GM23248 (cell line): ENCODE results near the gene ZNF222. TPM values are rescaled to one million over a fixed set of nuclear protein-coding genes. Genes with fewer than 3 reads are reported as not detected.
A peak's percentile ranks its signal among the peaks of the same experiment; 100 is the strongest.

ENCODE experiments used
- DNase-seq: peaks from one replicate; pipeline ENCODE4 v3.0.0-alpha.2; 2015
- H2AFZ ChIP-seq: fragments of 200-600 bp; sonication (generic); 2 replicates; pipeline ENCODE4 v1.6.1; 2016; ENCODE audit warnings: antibody characterized with exemption
- H3F3A ChIP-seq: fragments of 200-600 bp; sonication (generic); 2 replicates; pipeline ENCODE4 v1.6.1; 2016; ENCODE audit warnings: mild to moderate bottlenecking, antibody characterized with exemption, mixed run types; ENCODE audit not compliant: insufficient read depth
- H3K27ac ChIP-seq: fragments of 200-600 bp; sonication (generic); 2 replicates; pipeline ENCODE4 v1.5.1; 2016; ENCODE audit warnings: mild to moderate bottlenecking
- H3K27me3 ChIP-seq: fragments of 200-600 bp; sonication (generic); replicated peaks from 2 replicates; pipeline ENCODE4 v1.6.1; 2016; ENCODE audit warnings: mild to moderate bottlenecking; ENCODE audit not compliant: insufficient read depth
- H3K36me3 ChIP-seq: fragments of 200-600 bp; sonication (generic); 2 replicates; pipeline ENCODE4 v1.6.1; 2016; ENCODE audit warnings: low read depth, mild to moderate bottlenecking
- H3K4me1 ChIP-seq: fragments of 200-600 bp; sonication (generic); 2 replicates; pipeline ENCODE4 v1.6.1; 2016; ENCODE audit warnings: mild to moderate bottlenecking; ENCODE audit not compliant: insufficient read depth
- H3K4me2 ChIP-seq: fragments of 200-600 bp; sonication (generic); one replicate; pipeline ENCODE4 v1.6.1; 2016; ENCODE audit warnings: mild to moderate bottlenecking; ENCODE audit not compliant: unreplicated experiment
- H3K4me3 ChIP-seq: fragments of 200-600 bp; sonication (generic); 2 replicates; pipeline ENCODE4 v1.5.1; 2016; ENCODE audit warnings: mild to moderate bottlenecking
- H3K79me2 ChIP-seq: fragments of 200-600 bp; sonication (generic); 2 replicates; pipeline ENCODE4 v1.6.1; 2016; ENCODE audit warnings: mild to moderate bottlenecking; ENCODE audit not compliant: insufficient read depth
- H3K9ac ChIP-seq: fragments of 200-600 bp; sonication (generic); 2 replicates; pipeline ENCODE4 v1.6.1; 2016; ENCODE audit warnings: mild to moderate bottlenecking
- H3K9me2 ChIP-seq: fragments of 200-600 bp; sonication (generic); 2 replicates; pipeline ENCODE4 v1.6.1; 2016; ENCODE audit warnings: mixed run types, mild to moderate bottlenecking, moderate library complexity; ENCODE audit not compliant: insufficient read depth
- H3K9me3 ChIP-seq: fragments of 200-600 bp; sonication (generic); one replicate; pipeline ENCODE4 v1.6.1; 2017; ENCODE audit warnings: low read depth
- H4K20me1 ChIP-seq: fragments of 200-600 bp; sonication (generic); 2 replicates; pipeline ENCODE4 v1.6.0; 2016; ENCODE audit not compliant: insufficient read depth
- EZH2 ChIP-seq: fragments of 200-600 bp; sonication (generic); IDR thresholded peaks from 2 replicates; pipeline ENCODE4 v1.6.1; 2018; ENCODE audit warnings: antibody characterized with exemption, mild to moderate bottlenecking; ENCODE audit not compliant: insufficient read depth, poor library complexity, severe bottlenecking
- EZH2phosphoT487 ChIP-seq: fragments of 200-600 bp; sonication (generic); IDR thresholded peaks from 2 replicates; pipeline ENCODE4 v1.6.1; 2018; ENCODE audit warnings: antibody characterized with exemption, moderate library complexity, mild to moderate bottlenecking, low read depth; ENCODE audit not compliant: insufficient read depth
- WGBS, 2 experiments: methylation state at CpG; one replicate each; pipeline ENCODE4 v1.1.6; 2015 to 2017; ENCODE audit warnings: low lambda C conversion rate in 2 of 2, low coverage in 1 of 2; ENCODE audit errors: missing lambda C conversion rate in 2 of 2; 5-methylcytosine and 5-hydroxymethylcytosine counted together
- in situ Hi-C: fragments of 300-500 bp; cut with MboI; formaldehyde crosslinking; loops from 2 replicates; pipeline ENCODE4 v1.15.0; 2020
- polyA plus RNA-seq: library from polyadenylated mRNA; unstranded; fragments of >200 nt; fragmentation: Nextera tagmentation; extraction: Ambion mirVana; gene quantifications from 2 replicates; pipeline ENCODE4 v1.2.1, GENCODE V29; 2016
- total RNA-seq: library from RNA; depleted of rRNA; stranded (reverse); fragments of >200 nt; shearing (Covaris generic); gene quantifications from 2 replicates; pipeline ENCODE4 v1.2.3, GENCODE V29; 2014

Gene ZNF222
- total and polyA plus RNA-seq, 2 experiments from 2014 or later, result 3.2 to 6.6 TPM

DNA sequence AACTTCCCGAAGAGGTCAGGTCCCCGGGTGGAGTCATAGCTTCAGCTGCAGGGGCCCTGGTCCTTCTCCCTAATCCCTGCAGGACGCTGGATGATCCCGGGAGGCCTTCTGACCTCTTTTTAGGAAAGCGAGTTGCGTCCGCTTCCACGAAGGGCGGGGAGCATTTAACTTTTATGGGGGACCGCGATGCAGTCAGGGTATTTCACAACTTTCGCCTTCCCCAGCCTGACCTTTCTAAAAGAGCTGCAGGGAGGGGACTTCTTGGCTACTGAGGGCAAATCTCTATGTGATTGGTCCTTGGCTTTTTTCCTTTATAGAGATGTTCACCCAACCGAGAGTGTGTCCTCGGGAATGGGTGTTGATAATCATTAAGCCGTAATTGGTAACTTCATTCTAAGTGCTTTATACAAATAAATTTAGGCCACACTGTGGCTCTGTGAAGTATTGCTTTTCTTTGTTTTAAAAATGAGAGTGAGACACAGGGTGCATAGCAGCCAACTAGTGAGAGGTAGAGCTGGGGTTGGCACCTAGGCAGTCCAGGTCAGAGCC lies 21.6 kb upstream of the ZNF222 start:
- Histone ChIP-seq H3K79me2 (peaks cover 49% of the 10 kb centered on the region), H4K20me1 (no peaks in the 10 kb centered on the region), H3F3A (peaks cover 8% of the 10 kb centered on the region; the same call in 1 of the 2 replicates), H3K4me2 (peak overlapping the region; percentile 95), H3K27me3 (no peaks in the 10 kb centered on the region), H3K9me3 (no peaks in the 10 kb centered on the region), H3K9ac (peak overlapping the region; percentile 90), H3K4me3 (peak overlapping the region; percentile 98), H2AFZ (peak overlapping the region; percentile 100), H3K36me3 (peaks cover 2% of the 10 kb centered on the region; the same call in 1 of the 2 replicates), H3K4me1 (peaks cover 9% of the 10 kb centered on the region; the same call in 1 of the 2 replicates), H3K9me2 (no peaks in the 10 kb centered on the region), H3K27ac (peak overlapping the region; percentile 64)
- peak; percentile 51 for DNase-seq
- 1% methylated on average over 15 of the region's 15 CpGs for WGBS, 2 experiments
- no peak for TF ChIP-seq EZH2phosphoT487
- no peak for TF ChIP-seq EZH2
- in situ Hi-C loops, result no loop called here

DNA sequence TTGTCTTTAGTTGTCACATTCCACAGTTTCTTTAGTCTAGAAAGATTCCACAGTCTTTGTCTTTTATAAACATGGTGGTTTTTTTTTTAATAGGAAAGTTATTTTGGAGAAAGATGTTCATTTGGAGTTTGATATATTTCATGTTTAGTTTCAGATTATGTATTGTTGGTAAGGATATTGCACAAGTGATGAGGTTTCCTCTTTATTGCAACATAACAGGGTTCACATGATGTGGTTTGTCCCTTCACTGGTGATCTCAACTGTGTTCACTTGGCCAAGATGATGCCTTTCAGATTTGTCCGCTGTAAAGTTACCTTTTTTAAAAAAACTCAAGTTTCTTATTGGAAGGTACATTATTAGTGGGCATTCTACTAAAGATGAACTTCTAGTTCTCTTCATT lies 19.2 kb upstream of the ZNF222 start:
- in situ Hi-C loops, result no loop called here
- peak; percentile 47 for DNase-seq
- WGBS, 2 experiments, result 93 to 100% methylated on average over 1 of the region's 1 CpG

DNA sequence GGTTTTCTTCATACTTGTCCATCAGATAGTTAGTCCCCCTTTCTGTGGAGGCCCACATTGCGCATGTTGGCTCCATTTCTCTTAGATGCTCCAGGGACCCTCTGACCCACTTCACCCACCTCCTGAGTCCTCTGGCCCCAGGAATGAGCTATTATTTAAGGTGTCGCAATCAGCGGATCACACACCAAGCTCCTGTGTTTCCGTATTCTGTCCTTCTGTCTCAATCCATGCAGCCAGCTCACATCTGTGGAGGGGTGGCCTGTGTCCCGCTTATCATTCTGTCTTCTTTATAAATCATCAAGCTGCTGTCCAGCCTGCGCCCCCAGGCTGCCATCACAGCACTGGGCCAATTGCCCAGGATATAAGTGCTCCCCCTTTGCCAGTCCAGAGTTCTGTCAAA lies 17.7 kb upstream of the ZNF222 start:
- peaks cover 49% of the 10 kb centered on the region for H3K79me2 ChIP-seq
- no peak overlapping the region for H3K4me2 ChIP-seq
- H4K20me1 ChIP-seq, result no peaks in the 10 kb centered on the region
- in situ Hi-C loops, result no loop called here
- DNase-seq, result no peak
- peaks cover 9% of the 10 kb centered on the region; the same call in 1 of the 2 replicates for H3K4me1 ChIP-seq
- H3K27ac ChIP-seq, result no peak overlapping the region
- H2AFZ ChIP-seq, result no peak overlapping the region
- no peaks in the 10 kb centered on the region for H3K27me3 ChIP-seq
- no peak overlapping the region for H3K4me3 ChIP-seq
- 96 to 97% methylated on average over 6 of the region's 6 CpGs for WGBS, 2 experiments
- no peak overlapping the region for H3K9ac ChIP-seq
- no peaks in the 10 kb centered on the region for H3F3A ChIP-seq
- no peaks in the 10 kb centered on the region for H3K9me2 ChIP-seq
- TF ChIP-seq EZH2 (no peak), EZH2phosphoT487 (no peak)
- H3K9me3 ChIP-seq, result no peaks in the 10 kb centered on the region
- H3K36me3 ChIP-seq, result peaks cover 41% of the 10 kb centered on the region

More for the DNA sequence above, 19.2 kb upstream of the ZNF222 start:
- H3K27me3 ChIP-seq, result no peaks in the 10 kb centered on the region
- peaks cover 9% of the 10 kb centered on the region; the same call in 1 of the 2 replicates for H3K4me1 ChIP-seq
- H3K9ac ChIP-seq, result no peak overlapping the region
- H3K9me2 ChIP-seq, result no peaks in the 10 kb centered on the region
- H3K9me3 ChIP-seq, result no peaks in the 10 kb centered on the region
- no peaks in the 10 kb centered on the region for H3F3A ChIP-seq
- peaks cover 27% of the 10 kb centered on the region for H3K36me3 ChIP-seq
- H3K27ac ChIP-seq, result no peak overlapping the region
- no peak overlapping the region for H3K4me3 ChIP-seq
- no peak overlapping the region for H2AFZ ChIP-seq
- TF ChIP-seq EZH2phosphoT487 (no peak), EZH2 (no peak)
- H4K20me1 ChIP-seq, result no peaks in the 10 kb centered on the region
- peaks cover 49% of the 10 kb centered on the region for H3K79me2 ChIP-seq
- H3K4me2 ChIP-seq, result no peak overlapping the region

DNA sequence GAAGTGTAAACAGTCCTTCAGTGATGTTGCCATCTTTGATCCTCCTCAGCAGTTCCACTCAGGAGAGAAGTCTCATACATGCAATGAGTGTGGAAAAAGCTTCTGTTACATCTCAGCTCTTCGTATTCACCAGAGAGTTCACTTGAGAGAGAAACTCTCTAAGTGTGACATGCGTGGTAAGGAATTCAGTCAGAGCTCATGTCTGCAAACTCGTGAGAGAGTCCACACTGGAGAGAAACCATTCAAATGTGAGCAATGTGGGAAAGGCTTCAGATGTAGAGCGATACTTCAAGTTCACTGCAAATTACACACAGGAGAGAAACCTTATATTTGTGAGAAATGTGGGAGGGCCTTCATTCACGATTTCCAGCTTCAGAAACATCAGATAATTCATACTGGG lies 14.7 kb upstream of the ZNF222 start:
- Histone ChIP-seq H3K27me3 (no peaks in the 10 kb centered on the region), H3K9ac (no peak overlapping the region), H2AFZ (no peak overlapping the region), H3K9me2 (no peaks in the 10 kb centered on the region), H3K36me3 (peaks cover 46% of the 10 kb centered on the region), H3K79me2 (peaks cover 22% of the 10 kb centered on the region; the same call in 1 of the 2 replicates), H3K4me3 (no peak overlapping the region), H3F3A (no peaks in the 10 kb centered on the region), H3K27ac (no peak overlapping the region), H3K4me2 (no peak overlapping the region), H4K20me1 (no peaks in the 10 kb centered on the region), H3K9me3 (no peaks in the 10 kb centered on the region), H3K4me1 (no peaks in the 10 kb centered on the region)
- no peak for TF ChIP-seq EZH2phosphoT487
- no peak for TF ChIP-seq EZH2
- no peak for DNase-seq
- 92 to 94% methylated on average over 5 of the region's 5 CpGs for WGBS, 2 experiments
- in situ Hi-C loops, result no loop called here

DNA sequence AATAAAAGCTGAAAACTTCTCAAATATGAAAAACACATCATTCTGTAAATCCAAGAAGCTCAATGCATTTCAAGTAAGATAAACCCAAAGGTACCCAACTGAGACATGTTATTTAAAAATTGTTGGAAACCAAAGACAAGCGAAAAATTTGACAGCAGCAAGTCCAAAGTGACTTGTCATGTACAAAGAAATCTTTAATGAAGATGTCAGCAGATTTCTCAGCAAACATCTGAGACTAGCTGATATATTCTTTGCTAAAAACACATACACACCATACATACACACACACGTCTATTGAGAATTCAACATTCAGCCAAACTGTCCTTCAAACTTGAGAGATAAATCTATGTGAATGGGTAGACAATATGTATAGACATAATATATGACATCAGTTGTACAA lies 5.7 kb upstream of the ZNF222 start:
- TF ChIP-seq EZH2 (no peak), EZH2phosphoT487 (no peak)
- in situ Hi-C loops, result no loop called here
- Histone ChIP-seq H4K20me1 (no peaks in the 10 kb centered on the region), H3K4me1 (no peaks in the 10 kb centered on the region), H2AFZ (no peak overlapping the region), H3K36me3 (no peaks in the 10 kb centered on the region), H3K27ac (no peak overlapping the region), H3K79me2 (no peaks in the 10 kb centered on the region), H3K9ac (no peak overlapping the region), H3K27me3 (no peaks in the 10 kb centered on the region), H3K4me3 (no peak overlapping the region), H3F3A (no peaks in the 10 kb centered on the region), H3K4me2 (no peak overlapping the region), H3K9me2 (no peaks in the 10 kb centered on the region), H3K9me3 (no peaks in the 10 kb centered on the region)
- DNase-seq, result no peak
- WGBS, 2 experiments, result 7 to 12% methylated on average over 2 of the region's 2 CpGs
